ENCODE results near the gene RPS27L. TPM values are rescaled to one million over a fixed set of nuclear protein-coding genes. Genes with fewer than 3 reads are reported as not detected.

The RPS27L gene
- total RNA-seq, 3 donors from 2014 or later = 121 to 200 (median 152) TPM

- H3K4me1 ChIP-seq = no peaks in the 10 kb centered on the region
- H3K27me3 ChIP-seq = no peaks in the 10 kb centered on the region
- no peak for TF ChIP-seq CTCF (IDR thresholded peaks at IDR 0.05)
- no peak for TF ChIP-seq POLR2AphosphoS5 (IDR thresholded peaks at IDR 0.05)
- no peak for TF ChIP-seq POLR2A (IDR thresholded peaks at IDR 0.05)
- H3K9me3 ChIP-seq = no peaks in the 10 kb centered on the region
- H3K36me3 ChIP-seq = no peaks in the 10 kb centered on the region
- DNase-seq (ENCODE audit: low spot score in 2 of 2) = no peak
- H3K27ac ChIP-seq = no peak overlapping the region
- intact Hi-C loops (cut with DNase I; ENCODE audit: low total_unique reads) = no loop called here
- no peak overlapping the region for H3K4me3 ChIP-seq
Observed at GRCh38 chr15:63140936-63141335, 16.3 kb downstream of the RPS27L start.

- Histone ChIP-seq H3K4me1 (no peaks in the 10 kb centered on the region), H3K27ac (no peak overlapping the region), H3K9me3 (no peaks in the 10 kb centered on the region), H3K4me3 (no peak overlapping the region), H3K27me3 (no peaks in the 10 kb centered on the region), H3K36me3 (no peaks in the 10 kb centered on the region)
- intact Hi-C loops (cut with DNase I; ENCODE audit: low total_unique reads) = no loop called here
- TF ChIP-seq POLR2A (IDR thresholded peaks at IDR 0.05) (no peak), POLR2AphosphoS5 (IDR thresholded peaks at IDR 0.05) (no peak), CTCF (IDR thresholded peaks at IDR 0.05) (no peak)
- DNase-seq (ENCODE audit: low spot score in 2 of 2) = no peak
Observed at GRCh38 chr15:63136742-63137141, 20.5 kb downstream of the RPS27L start.

GRCh38 chr15:63135804-63136203 is 21.5 kb downstream of the RPS27L start:
- Histone ChIP-seq H3K36me3 (no peaks in the 10 kb centered on the region), H3K27me3 (no peaks in the 10 kb centered on the region), H3K4me3 (no peak overlapping the region), H3K27ac (peak overlapping the region; percentile 13 to 17), H3K4me1 (no peaks in the 10 kb centered on the region), H3K9me3 (no peaks in the 10 kb centered on the region)
- TF ChIP-seq CTCF (IDR thresholded peaks at IDR 0.05) = no peak
- no peak for TF ChIP-seq POLR2A (IDR thresholded peaks at IDR 0.05)
- no peak for TF ChIP-seq POLR2AphosphoS5 (IDR thresholded peaks at IDR 0.05)
- intact Hi-C loops (cut with DNase I; ENCODE audit: low total_unique reads) = no loop called here
- DNase-seq (ENCODE audit: low spot score in 2 of 2) = no peak

- H3K4me1 ChIP-seq = no peaks in the 10 kb centered on the region
- intact Hi-C loops (cut with DNase I; ENCODE audit: low total_unique reads) = no loop called here
- no peaks in the 10 kb centered on the region for H3K36me3 ChIP-seq
- TF ChIP-seq POLR2A (IDR thresholded peaks at IDR 0.05) (no peak), POLR2AphosphoS5 (IDR thresholded peaks at IDR 0.05) (no peak), CTCF (IDR thresholded peaks at IDR 0.05) (no peak)
- H3K9me3 ChIP-seq = no peaks in the 10 kb centered on the region
- H3K4me3 ChIP-seq = no peak overlapping the region
- H3K27me3 ChIP-seq = no peaks in the 10 kb centered on the region
- no peak for DNase-seq (ENCODE audit: low spot score in 2 of 2)
- H3K27ac ChIP-seq = peak overlapping the region in 1 of 2 donors; percentile 13
Observed at GRCh38 chr15:63135281-63135680, 22.0 kb downstream of the RPS27L start.

- intact Hi-C loops (cut with DNase I; ENCODE audit: low total_unique reads) = no loop called here
- TF ChIP-seq POLR2A (IDR thresholded peaks at IDR 0.05) (no peak), CTCF (IDR thresholded peaks at IDR 0.05) (no peak), POLR2AphosphoS5 (IDR thresholded peaks at IDR 0.05) (no peak)
- peak overlapping the region; percentile 10 to 72 for H3K27ac ChIP-seq
Observed at GRCh38 chr15:63134245-63134985, 22.9 kb downstream of the RPS27L start.

More at GRCh38 chr15:63134245-63134985, 22.9 kb downstream of the RPS27L start:
- Histone ChIP-seq H3K9me3 (no peaks in the 10 kb centered on the region), H3K36me3 (no peaks in the 10 kb centered on the region), H3K4me3 (no peak overlapping the region), H3K27me3 (no peaks in the 10 kb centered on the region), H3K4me1 (no peaks in the 10 kb centered on the region)
- no peak for DNase-seq (ENCODE audit: low spot score in 2 of 2)
